Osteoblast (primary cell): Measurements from ENCODE around the gene PPARGC1A. TPM values are rescaled to one million over a fixed set of nuclear protein-coding genes. Genes with fewer than 3 reads are reported as not detected.

Experiments
- DNase-seq: peaks from one replicate; pipeline ENCODE4 v3.0.0; 2011; ENCODE audit warnings: low spot score, mixed read lengths; ENCODE audit not compliant: insufficient read length; ENCODE audit errors: missing footprints
- H2AFZ ChIP-seq: 2 replicates; pipeline ENCODE4 v1.6.0; 2011; ENCODE audit warnings: mild to moderate bottlenecking, low read length
- H3K27ac ChIP-seq: 2 replicates; pipeline ENCODE4 v1.5.1; 2011; ENCODE audit warnings: mild to moderate bottlenecking, low read depth, low read length, moderate library complexity
- H3K27me3 ChIP-seq: 2 replicates; pipeline ENCODE4 v1.6.0; 2012; ENCODE audit warnings: mild to moderate bottlenecking, control low read depth, inconsistent platforms, low read length, moderate library complexity; ENCODE audit not compliant: insufficient read depth
- H3K36me3 ChIP-seq: 2 replicates; pipeline ENCODE4 v1.5.1; 2011; ENCODE audit warnings: mild to moderate bottlenecking, low read length, control low read depth, moderate library complexity; ENCODE audit not compliant: insufficient read depth
- H3K4me1 ChIP-seq: 2 replicates; pipeline ENCODE4 v1.5.1; 2011; ENCODE audit warnings: mild to moderate bottlenecking, low read length, control low read depth, moderate library complexity; ENCODE audit not compliant: insufficient read depth
- H3K4me2 ChIP-seq: 2 replicates; pipeline ENCODE4 v1.6.0; 2011; ENCODE audit warnings: mild to moderate bottlenecking, low read length; ENCODE audit not compliant: insufficient read depth
- H3K4me3 ChIP-seq: fragments of 200-600 bp; sonication (generic); 3 replicates; pipeline ENCODE4 v1.5.1; 2012; ENCODE audit warnings: mild to moderate bottlenecking, low read length, inconsistent platforms; ENCODE audit not compliant: insufficient read depth
- H3K79me2 ChIP-seq: 2 replicates; pipeline ENCODE4 v1.6.0; 2012; ENCODE audit warnings: mild to moderate bottlenecking, low read length, control low read depth, inconsistent platforms; ENCODE audit not compliant: insufficient read depth
- H3K9me3 ChIP-seq: 2 replicates; pipeline ENCODE4 v1.5.1; 2011; ENCODE audit warnings: low read depth, low read length, control low read depth
- H4K20me1 ChIP-seq: 2 replicates; pipeline ENCODE4 v1.6.0; 2012; ENCODE audit warnings: mild to moderate bottlenecking, low read length, control low read depth; ENCODE audit not compliant: insufficient read depth
- total RNA-seq: library from RNA; depleted of rRNA; stranded (reverse); fragments of >200 nt; gene quantifications from 2 replicates; pipeline ENCODE4 v1.2.3, GENCODE V29; 2012
- TF ChIP-seq, protein P1 (sequence below): IDR thresholded peaks from 2 replicates; pipeline ENCODE4 v1.5.1; 2011; ENCODE audit warnings: mild to moderate bottlenecking, low read depth, low read length, moderate library complexity; ENCODE audit errors: extremely low read depth

Gene PPARGC1A
- total RNA-seq, 1 donor = 2.5 TPM

- no peaks in the 10 kb centered on the region for H3K36me3 ChIP-seq
- H3K4me3 ChIP-seq = no peak overlapping the region
- no peaks in the 10 kb centered on the region for H4K20me1 ChIP-seq
- no peaks in the 10 kb centered on the region for H3K27me3 ChIP-seq
- TF ChIP-seq, protein P1, sequence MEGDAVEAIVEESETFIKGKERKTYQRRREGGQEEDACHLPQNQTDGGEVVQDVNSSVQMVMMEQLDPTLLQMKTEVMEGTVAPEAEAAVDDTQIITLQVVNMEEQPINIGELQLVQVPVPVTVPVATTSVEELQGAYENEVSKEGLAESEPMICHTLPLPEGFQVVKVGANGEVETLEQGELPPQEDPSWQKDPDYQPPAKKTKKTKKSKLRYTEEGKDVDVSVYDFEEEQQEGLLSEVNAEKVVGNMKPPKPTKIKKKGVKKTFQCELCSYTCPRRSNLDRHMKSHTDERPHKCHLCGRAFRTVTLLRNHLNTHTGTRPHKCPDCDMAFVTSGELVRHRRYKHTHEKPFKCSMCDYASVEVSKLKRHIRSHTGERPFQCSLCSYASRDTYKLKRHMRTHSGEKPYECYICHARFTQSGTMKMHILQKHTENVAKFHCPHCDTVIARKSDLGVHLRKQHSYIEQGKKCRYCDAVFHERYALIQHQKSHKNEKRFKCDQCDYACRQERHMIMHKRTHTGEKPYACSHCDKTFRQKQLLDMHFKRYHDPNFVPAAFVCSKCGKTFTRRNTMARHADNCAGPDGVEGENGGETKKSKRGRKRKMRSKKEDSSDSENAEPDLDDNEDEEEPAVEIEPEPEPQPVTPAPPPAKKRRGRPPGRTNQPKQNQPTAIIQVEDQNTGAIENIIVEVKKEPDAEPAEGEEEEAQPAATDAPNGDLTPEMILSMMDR = no peak
- H3K9me3 ChIP-seq = no peaks in the 10 kb centered on the region
- no peak for DNase-seq
- no peaks in the 10 kb centered on the region for H3K79me2 ChIP-seq
- no peak overlapping the region for H2AFZ ChIP-seq
- H3K4me2 ChIP-seq = no peak overlapping the region
- H3K27ac ChIP-seq = no peak overlapping the region
- no peaks in the 10 kb centered on the region for H3K4me1 ChIP-seq
Observed at GRCh38 chr4:23920716-23921446, 31.0 kb upstream of the PPARGC1A start.

- Histone ChIP-seq H3K79me2 (no peaks in the 10 kb centered on the region), H4K20me1 (no peaks in the 10 kb centered on the region), H3K4me1 (no peaks in the 10 kb centered on the region), H3K9me3 (no peaks in the 10 kb centered on the region), H3K27me3 (no peaks in the 10 kb centered on the region), H2AFZ (no peak overlapping the region), H3K27ac (no peak overlapping the region), H3K36me3 (no peaks in the 10 kb centered on the region), H3K4me3 (no peak overlapping the region), H3K4me2 (no peak overlapping the region)
- DNase-seq = no peak
- TF ChIP-seq, protein P1 = no peak
Observed at GRCh38 chr4:23920296-23920695, 30.4 kb upstream of the PPARGC1A start.

GRCh38 chr4:23916282-23916681 is 26.4 kb upstream of the PPARGC1A start:
- TF ChIP-seq, protein P1 = no peak
- no peak overlapping the region for H3K27ac ChIP-seq

DNA sequence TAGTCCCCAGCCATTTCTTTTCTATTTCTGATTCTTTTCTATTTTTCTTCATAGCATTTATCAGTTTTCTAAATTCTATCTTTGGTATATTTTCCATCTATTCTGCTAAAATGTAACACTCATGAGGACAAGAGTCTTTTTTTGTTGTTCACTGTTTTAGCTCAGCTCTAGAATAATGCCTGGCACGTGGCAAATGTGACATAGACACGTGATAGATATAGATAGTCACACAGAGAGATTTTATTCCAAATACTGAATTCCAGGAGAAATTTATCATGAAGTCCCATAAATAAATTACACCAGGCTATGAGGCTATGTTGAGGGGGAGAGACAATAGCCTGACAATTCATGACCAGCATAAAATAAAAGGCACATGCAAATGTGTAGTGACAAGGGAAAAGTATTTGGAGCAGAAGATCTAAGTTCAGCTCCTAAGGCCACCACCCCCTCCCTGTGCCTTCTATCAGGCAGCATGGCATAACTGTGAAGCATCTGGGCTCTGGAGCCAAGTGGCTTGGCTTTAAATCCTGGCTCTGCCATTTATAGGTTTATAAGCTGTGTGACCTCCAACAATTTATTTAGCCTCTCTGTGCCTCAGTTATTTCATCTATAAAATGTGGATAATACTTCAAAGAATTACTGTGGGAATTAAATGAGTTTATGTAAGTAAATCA is 25.7 kb upstream of the PPARGC1A start:
- Histone ChIP-seq H3K4me1 (no peaks in the 10 kb centered on the region), H3K79me2 (no peaks in the 10 kb centered on the region), H3K9me3 (no peaks in the 10 kb centered on the region), H3K36me3 (no peaks in the 10 kb centered on the region), H3K27me3 (no peaks in the 10 kb centered on the region), H3K4me3 (no peak overlapping the region), H4K20me1 (no peaks in the 10 kb centered on the region), H3K27ac (no peak overlapping the region), H2AFZ (no peak overlapping the region), H3K4me2 (no peak overlapping the region)
- TF ChIP-seq, protein P1 = no peak
- no peak for DNase-seq

More at GRCh38 chr4:23916282-23916681, 26.4 kb upstream of the PPARGC1A start:
- Histone ChIP-seq H2AFZ (no peak overlapping the region), H3K9me3 (no peaks in the 10 kb centered on the region), H3K27me3 (no peaks in the 10 kb centered on the region), H3K4me2 (no peak overlapping the region), H3K79me2 (no peaks in the 10 kb centered on the region), H3K4me1 (no peaks in the 10 kb centered on the region), H3K36me3 (no peaks in the 10 kb centered on the region), H3K4me3 (no peak overlapping the region), H4K20me1 (no peaks in the 10 kb centered on the region)
- no peak for DNase-seq
